HEK293T (cell line): Measurements from ENCODE around the gene MAGOHB.
"Not testable (repeated sequence)": the region's sequence is repeated elsewhere in the genome, so short reads cannot be mapped to it uniquely, and the experiment has no call there.

ENCODE experiments used
- CTCF ChIA-PET: fragments of 350-600 bp; formaldehyde crosslinking; extraction: SDS; loops from one replicate; lab custom pipeline; 2021; ENCODE audit warnings: antibody characterized with exemption, inconsistent platforms; lab: Yijun Ruan, JAX
- POLR2A ChIA-PET: fragments of 350-600 bp; formaldehyde crosslinking; extraction: SDS; loops from one replicate; lab custom pipeline; 2020; ENCODE audit warnings: antibody characterized with exemption, inconsistent platforms; lab: Yijun Ruan, JAX
- DNase-seq: peaks from one replicate; pipeline ENCODE4 v3.0.0; 2012; ENCODE audit warnings: mixed read lengths; ENCODE audit errors: extremely low spot score
- ARNT ChIP-seq: fragments of 450-650 bp; IDR thresholded peaks from 2 replicates; pipeline ENCODE4 v1.6.1; 2017; ENCODE audit warnings: mild to moderate bottlenecking
- BHLHE40 ChIP-seq: fragments of 450-650 bp; IDR thresholded peaks from 2 replicates; pipeline ENCODE4 v1.6.1; 2016; ENCODE audit warnings: mild to moderate bottlenecking, moderate library complexity, borderline replicate concordance
- CTBP1 ChIP-seq: fragments of 450-650 bp; IDR thresholded peaks from 2 replicates; pipeline ENCODE4 v1.6.1; 2016; ENCODE audit warnings: borderline replicate concordance
- ELF4 ChIP-seq: fragments of 450-650 bp; IDR thresholded peaks from 2 replicates; pipeline ENCODE4 v1.6.1; 2017; ENCODE audit warnings: antibody characterized with exemption
- FOXA1 ChIP-seq: fragments of 450-650 bp; IDR thresholded peaks from 2 replicates; pipeline ENCODE4 v1.6.1; 2016; ENCODE audit warnings: mild to moderate bottlenecking
- FOXK2 ChIP-seq: fragments of 450-650 bp; IDR thresholded peaks from 2 replicates; pipeline ENCODE4 v1.6.1; 2016; ENCODE audit warnings: mild to moderate bottlenecking
- FOXM1 ChIP-seq: fragments of 450-650 bp; IDR thresholded peaks from 2 replicates; pipeline ENCODE4 v1.6.1; 2017; ENCODE audit warnings: mild to moderate bottlenecking, borderline replicate concordance
- HDGF ChIP-seq: fragments of 450-650 bp; IDR thresholded peaks from 2 replicates; pipeline ENCODE4 v1.6.1; 2017; ENCODE audit warnings: antibody characterized with exemption, borderline replicate concordance
- L3MBTL2 ChIP-seq: fragments of 450-650 bp; conservative IDR thresholded peaks from 2 replicates; pipeline ENCODE4 v1.6.1; 2016; ENCODE audit warnings: mild to moderate bottlenecking
- LEF1 ChIP-seq: fragments of 450-650 bp; IDR thresholded peaks from 2 replicates; pipeline ENCODE4 v1.6.1; 2017; ENCODE audit warnings: mild to moderate bottlenecking, borderline replicate concordance
- NFRKB ChIP-seq: fragments of 450-650 bp; IDR thresholded peaks from 2 replicates; pipeline ENCODE4 v1.6.1; 2016; ENCODE audit warnings: mild to moderate bottlenecking, moderate library complexity
- PKNOX1 ChIP-seq: fragments of 450-650 bp; IDR thresholded peaks from 2 replicates; pipeline ENCODE4 v1.6.1; 2016
- SP1 ChIP-seq: fragments of 450-650 bp; IDR thresholded peaks from 2 replicates; pipeline ENCODE4 v1.6.1; 2017
- SUZ12 ChIP-seq: fragments of 450-650 bp; IDR thresholded peaks from 2 replicates; pipeline ENCODE4 v1.6.1; 2016; ENCODE audit warnings: mild to moderate bottlenecking
- TARDBP ChIP-seq: fragments of 450-650 bp; IDR thresholded peaks from 2 replicates; pipeline ENCODE4 v1.6.1; 2016
- ZNF384 ChIP-seq: fragments of 450-650 bp; IDR thresholded peaks from 2 replicates; pipeline ENCODE4 v1.6.1; 2016

The MAGOHB gene

GRCh38 chr12:10617863-10618262 is 4.5 kb upstream of the MAGOHB start:
- TF ChIP-seq FOXK2 (no peak), LEF1 (no peak), ZNF384 (no peak), L3MBTL2 (no peak), SUZ12 (no peak), PKNOX1 (no peak), TARDBP (no peak)
- CTCF ChIA-PET: interaction anchor here (1.0 kb wide), 1 partner anchor 11 kb away, joined by 3 read pairs; no protein-coding TSS in a partner anchor
- POLR2A ChIA-PET: no interaction called here
- no peak for DNase-seq

- no peak for DNase-seq
- ChIA-PET POLR2A (no interaction called here), CTCF (no interaction called here)
- TF ChIP-seq PKNOX1: no peak
Observed at GRCh38 chr12:10615532-10615931, 2.1 kb upstream of the MAGOHB start.

- CTCF ChIA-PET: no interaction called here
- TF ChIP-seq PKNOX1 (no peak), HDGF (no peak), BHLHE40 (no peak), NFRKB (no peak), FOXA1 (no peak), SP1 (no peak), TARDBP (no peak), FOXM1 (no peak), ARNT (no peak), FOXK2 (no peak)
- no peak for DNase-seq
- POLR2A ChIA-PET: interaction anchor here (0.6 to 1.7 kb wide), 8 partner anchors 14 to 558 kb away, joined by 3 to 12 read pairs (median 3); partner anchors contain the start of gene GABARAPL1
Observed at GRCh38 chr12:10614056-10614370, 604 bp upstream of the MAGOHB start.

GRCh38 chr12:10612984-10613348 is 443 bp downstream of the MAGOHB start:
- ChIA-PET POLR2A (interaction anchor here (1.0 to 1.7 kb wide), 5 partner anchors 106 to 559 kb away, joined by 3 to 12 read pairs (median 4); partner anchors contain the start of genes GABARAPL1 and KLRC2), CTCF (no interaction called here)
- TF ChIP-seq NFRKB: no peak
- no peak for TF ChIP-seq SP1
- no peak for TF ChIP-seq TARDBP
- no peak for TF ChIP-seq FOXA1
- TF ChIP-seq ELF4: no peak
- no peak for TF ChIP-seq BHLHE40
- no peak for TF ChIP-seq CTBP1
- TF ChIP-seq PKNOX1: no peak
- no peak for TF ChIP-seq LEF1
- no peak for TF ChIP-seq HDGF
- TF ChIP-seq ARNT: no peak
- TF ChIP-seq FOXM1: no peak
- TF ChIP-seq SUZ12: no peak
- no peak for TF ChIP-seq L3MBTL2
- no peak for TF ChIP-seq ZNF384
- peak; percentile 13 for DNase-seq

GRCh38 chr12:10612110-10612509 is 1.3 kb downstream of the MAGOHB start:
- ChIA-PET CTCF (interaction anchor here (1.1 kb wide), 1 partner anchor 38 kb away, joined by 6 read pairs; no protein-coding TSS in a partner anchor), POLR2A (interaction anchor here (1.2 kb wide), 1 partner anchor 106 kb away, joined by 5 read pairs; no protein-coding TSS in a partner anchor)
- no peak for DNase-seq
- no peak for TF ChIP-seq CTBP1
- no peak for TF ChIP-seq L3MBTL2
- no peak for TF ChIP-seq SUZ12
- no peak for TF ChIP-seq ELF4
- TF ChIP-seq PKNOX1: no peak
- no peak for TF ChIP-seq HDGF

- DNase-seq, POLR2A ChIA-PET: not testable (repeated sequence)
- CTCF ChIA-PET: interaction anchor here (1.1 kb wide), 1 partner anchor 37 kb away, joined by 6 read pairs; no protein-coding TSS in a partner anchor
Observed at GRCh38 chr12:10611258-10611657, 2.2 kb downstream of the MAGOHB start.
